HG03378 (cell line): Measurements from ENCODE around the gene DPP10.
"Not testable (repeated sequence)": the region's sequence is repeated elsewhere in the genome, so short reads cannot be mapped to it uniquely, and the experiment has no call there.

Experiments
- ATAC-seq: cut with Tn5 transposase; IDR thresholded peaks from one replicate; pipeline ENCODE4 v1.9.1; 2021; ENCODE audit warnings: mild to moderate bottlenecking, moderate library complexity; ENCODE audit not compliant: unreplicated experiment

The DPP10 gene

DNA sequence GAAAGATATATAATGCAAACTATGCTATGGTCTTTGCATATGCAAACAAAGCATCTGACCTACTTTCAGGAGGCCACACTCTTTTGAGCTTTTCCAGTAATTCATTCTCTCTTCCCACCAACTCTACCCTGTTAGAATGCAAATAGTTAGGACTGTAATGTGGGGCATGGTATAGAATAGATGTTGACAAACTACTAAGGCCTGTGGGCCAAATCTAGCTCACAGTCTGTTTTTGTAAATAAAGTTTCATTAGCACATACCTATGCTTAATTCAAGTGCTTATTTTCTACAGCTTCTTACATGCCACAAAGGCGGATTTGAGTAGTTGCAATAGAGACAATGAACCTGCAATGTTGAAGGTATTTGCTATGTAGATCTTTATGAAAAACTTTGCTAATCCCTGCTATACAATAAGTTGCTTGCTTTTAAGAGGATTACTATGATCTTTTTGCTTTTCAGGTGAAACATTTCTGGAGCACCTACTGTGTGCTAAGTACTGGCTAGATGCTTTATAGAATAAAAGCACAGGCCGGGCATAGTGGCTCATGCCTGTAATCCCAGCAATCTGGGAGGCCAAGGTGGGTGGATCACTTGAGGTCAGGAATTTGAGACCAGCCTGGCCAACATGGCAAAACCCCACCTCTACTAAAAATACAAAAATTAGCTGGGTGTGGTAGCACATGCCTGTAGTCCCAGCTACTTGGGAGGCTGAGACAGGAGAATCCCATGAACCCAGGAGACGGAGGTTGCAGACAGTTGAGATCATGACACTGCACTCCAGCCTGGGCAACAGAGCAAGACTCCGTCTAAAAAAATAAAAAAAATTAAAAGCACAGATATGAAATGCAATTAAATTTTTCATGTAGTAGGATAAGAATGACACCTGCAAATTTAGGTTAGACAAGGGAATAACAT, 267.8 kb downstream of the DPP10 start:
- no peak for ATAC-seq

DNA sequence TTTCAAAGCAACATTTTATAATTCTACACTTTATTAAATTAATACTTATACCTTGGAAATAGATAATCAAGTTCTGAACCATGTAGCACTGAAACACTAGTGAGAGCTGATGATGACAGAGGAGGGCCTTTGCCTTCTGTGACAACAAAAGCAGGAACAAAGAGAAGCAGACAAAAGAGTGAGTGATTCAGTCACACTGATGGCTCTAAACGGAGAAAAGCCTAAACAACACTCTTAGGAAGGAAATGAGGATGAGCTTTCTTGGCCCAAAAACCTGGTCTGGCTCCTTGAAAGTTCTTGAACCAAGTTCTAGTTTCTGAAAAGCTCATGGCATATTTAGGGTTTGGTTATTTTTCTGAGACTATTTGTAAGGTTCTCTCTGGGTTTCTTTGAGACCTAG, 271.9 kb downstream of the DPP10 start:
- ATAC-seq: no peak

- no peak for ATAC-seq
Measured at GRCh38 chr2:114717049-114717448, 274.6 kb downstream of the DPP10 start.

- ATAC-seq: no peak
Measured at GRCh38 chr2:114724454-114724853, 282.0 kb downstream of the DPP10 start.

DNA sequence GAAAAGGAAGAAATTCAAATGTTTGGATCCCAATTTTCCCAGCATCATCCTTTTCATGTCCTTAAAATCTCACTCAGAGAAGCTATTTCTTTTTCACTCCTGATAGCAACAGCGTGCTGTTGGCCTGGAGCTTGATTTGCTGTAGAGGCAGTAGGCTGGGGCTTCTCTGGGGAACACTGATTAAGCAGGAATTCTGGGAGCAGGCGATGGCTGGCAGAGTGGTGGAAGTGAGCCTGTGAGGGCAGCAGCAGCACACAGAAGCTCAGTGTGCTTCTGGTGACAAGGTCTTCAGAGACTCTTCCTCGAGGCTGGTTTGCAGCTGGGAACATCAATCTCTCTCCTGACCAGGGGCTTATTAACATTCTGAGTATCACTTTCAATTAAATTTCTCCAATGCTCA, 284.6 kb downstream of the DPP10 start:
- no peak for ATAC-seq

DNA sequence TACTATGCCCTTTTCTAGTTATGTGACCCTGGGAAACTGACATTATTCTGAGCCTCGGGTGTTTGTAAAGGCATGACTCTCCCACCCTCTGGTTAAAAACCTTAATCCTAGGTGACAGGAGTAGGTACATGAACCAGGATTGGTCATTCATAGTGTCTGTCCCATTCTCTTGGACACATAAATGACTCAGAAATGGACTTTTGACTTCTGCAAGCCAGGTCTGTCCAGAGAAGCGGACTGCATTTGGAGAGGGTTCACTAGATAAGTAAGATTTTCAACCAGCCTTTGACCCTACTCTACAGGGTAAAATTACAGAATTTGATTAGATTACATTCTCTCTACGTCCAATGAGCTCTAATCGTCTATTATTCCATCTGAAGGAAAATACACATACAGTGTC, 285.9 kb downstream of the DPP10 start:
- no peak for ATAC-seq

DNA sequence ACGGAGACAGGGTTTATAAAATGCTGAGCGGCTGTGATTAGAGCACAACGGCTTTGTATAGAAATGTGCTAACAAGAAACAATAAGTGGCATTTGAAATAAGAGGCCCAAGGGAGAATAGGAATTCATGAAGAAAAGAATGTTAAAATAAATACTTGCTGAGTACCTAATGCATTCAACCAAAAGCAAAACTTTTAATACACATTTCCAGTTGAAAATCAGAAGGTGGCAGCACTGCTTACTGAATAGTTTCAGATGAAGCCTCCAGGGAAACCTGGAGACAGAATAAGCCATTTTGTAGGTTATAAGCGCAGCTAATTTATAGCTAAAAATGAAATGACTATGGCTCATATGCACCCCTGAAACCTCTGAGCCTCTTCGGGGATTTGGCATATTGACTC, 286.6 kb downstream of the DPP10 start:
- ATAC-seq: no peak

GRCh38 chr2:114735126-114735525, 292.7 kb downstream of the DPP10 start:
- no peak for ATAC-seq

DNA sequence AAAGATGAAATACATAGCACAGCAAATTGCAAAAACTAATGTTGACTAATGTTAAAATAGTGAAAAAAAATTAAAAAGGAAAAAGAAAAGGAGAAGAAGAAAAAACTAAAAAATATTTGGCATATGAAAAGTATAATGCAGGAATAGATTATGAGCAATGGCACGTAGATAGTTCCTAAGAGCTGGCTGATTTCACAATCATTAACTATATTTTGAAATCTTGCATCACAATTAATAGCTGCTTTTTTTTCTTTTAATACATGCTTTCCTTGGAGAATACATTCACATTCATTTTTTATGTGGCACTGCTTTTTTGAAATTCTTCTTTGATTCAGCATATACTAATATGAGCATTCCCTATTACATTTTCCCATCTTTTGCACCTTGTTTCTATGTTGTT, 299.8 kb downstream of the DPP10 start:
- no peak for ATAC-seq

DNA sequence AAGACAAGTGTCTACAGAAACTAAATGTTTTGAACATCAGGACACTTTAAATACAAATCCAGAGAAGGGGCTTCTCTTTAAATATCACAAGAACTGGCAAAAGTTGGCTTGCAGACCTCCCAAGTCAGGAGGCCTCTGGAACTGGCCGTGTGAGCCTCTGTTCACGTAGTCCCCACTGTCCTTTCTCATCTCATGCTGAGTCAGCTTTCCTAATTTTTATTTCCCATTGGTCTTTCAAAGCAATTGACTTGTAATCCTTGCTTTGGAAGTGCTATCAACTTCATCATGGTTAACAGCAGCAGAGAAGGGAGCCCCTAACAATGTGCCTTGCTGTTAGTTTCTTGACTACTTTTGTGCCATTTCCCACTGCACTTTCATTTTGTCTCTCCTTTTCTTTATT, 303.3 kb downstream of the DPP10 start:
- ATAC-seq: no peak

GRCh38 chr2:114748175-114748574, 305.7 kb downstream of the DPP10 start:
- ATAC-seq: not testable (repeated sequence)

- ATAC-seq: no peak
Measured at GRCh38 chr2:114752425-114752824, 310.0 kb downstream of the DPP10 start.

GRCh38 chr2:114753145-114753544, 310.7 kb downstream of the DPP10 start:
- ATAC-seq: no peak

DNA sequence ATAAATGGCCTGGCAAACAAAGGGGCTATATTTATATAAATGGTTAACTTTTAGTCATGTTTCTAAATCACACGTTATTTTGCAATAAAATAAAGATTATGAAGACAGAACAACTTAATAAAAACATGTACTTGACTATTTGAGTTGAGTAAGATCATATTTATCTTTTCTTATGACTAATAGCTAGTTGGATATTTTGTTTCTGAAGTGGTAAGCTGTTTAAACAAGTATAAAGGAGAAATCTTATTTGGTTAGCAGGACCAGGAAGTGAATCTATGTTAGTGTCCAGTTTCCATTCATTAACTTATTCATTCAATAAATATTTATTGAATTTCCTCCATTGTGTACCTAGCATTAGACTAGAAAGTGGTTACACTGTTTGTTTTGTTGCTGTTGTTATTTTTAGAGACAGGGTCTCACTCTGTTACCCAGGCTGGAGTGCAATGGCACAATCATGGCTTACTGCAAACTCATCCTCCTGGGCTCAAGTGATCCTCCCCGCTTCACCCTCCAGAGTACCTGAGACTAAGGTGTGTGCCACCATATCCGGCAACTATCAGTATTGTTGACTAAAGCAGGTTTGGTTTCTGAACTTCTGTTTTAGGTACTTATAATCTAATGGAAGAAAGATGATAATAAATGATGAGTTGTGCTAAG, 312.6 kb downstream of the DPP10 start:
- ATAC-seq: no peak

DNA sequence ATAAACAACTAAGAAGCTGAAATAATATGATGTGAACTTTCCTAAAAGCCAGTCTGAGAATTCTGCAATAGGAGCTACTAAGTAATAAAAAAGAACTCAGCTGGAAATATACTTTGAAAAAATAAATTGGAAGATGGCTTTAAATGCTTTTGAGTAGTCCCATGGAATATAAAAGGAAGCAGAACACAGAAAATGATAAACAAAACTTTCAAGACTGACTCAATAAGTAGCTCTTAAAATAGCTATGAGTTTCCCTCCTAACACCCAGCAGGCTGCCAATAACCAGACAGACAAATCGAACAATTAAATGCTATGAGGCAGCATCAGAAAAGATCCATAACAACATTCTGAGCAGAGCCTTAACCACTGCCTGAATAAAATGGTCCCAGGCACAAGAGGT, 319.9 kb downstream of the DPP10 start:
- no peak for ATAC-seq

DNA sequence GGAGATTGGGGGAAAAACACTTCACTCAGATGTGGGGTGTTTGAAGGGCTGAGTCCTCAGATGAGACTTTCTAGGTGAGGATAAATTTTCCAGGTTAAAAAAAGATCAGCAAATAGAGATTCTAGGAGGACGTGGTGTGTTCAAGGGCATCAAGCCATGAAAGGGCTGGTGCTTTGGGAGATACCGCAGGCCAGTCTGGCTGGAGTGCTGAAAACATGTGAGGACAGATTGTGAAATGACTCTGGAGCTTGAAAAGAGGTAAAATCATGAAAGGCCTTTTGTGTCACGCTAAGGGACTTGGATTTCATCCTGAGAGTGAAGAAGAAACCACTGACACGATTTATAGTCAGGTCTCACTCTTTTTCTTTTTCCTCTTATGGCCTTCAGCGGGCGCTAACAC, 320.5 kb downstream of the DPP10 start:
- no peak for ATAC-seq

- no peak for ATAC-seq
Measured at GRCh38 chr2:114769110-114769509, 326.7 kb downstream of the DPP10 start.

- no peak for ATAC-seq
Measured at GRCh38 chr2:114769991-114770390, 327.6 kb downstream of the DPP10 start.

DNA sequence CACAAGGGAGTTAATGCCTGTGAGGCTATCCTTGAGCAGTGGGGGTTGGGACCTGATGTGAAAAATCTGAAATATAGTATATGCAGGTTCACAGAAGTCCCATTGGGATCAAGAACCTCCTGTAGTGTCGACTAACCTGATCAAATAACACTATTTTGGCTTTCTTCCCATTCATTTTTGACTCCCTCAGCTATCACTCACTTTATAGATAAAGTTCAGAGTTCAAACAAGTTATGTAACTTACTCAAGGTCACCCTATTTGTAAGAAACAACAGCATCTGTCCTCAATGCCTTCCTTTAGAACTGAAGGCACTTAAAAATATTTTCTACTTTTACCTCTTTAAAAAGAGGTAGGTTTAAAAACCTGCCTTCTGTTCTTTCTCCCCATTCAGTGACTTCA, 341.6 kb downstream of the DPP10 start:
- no peak for ATAC-seq

DNA sequence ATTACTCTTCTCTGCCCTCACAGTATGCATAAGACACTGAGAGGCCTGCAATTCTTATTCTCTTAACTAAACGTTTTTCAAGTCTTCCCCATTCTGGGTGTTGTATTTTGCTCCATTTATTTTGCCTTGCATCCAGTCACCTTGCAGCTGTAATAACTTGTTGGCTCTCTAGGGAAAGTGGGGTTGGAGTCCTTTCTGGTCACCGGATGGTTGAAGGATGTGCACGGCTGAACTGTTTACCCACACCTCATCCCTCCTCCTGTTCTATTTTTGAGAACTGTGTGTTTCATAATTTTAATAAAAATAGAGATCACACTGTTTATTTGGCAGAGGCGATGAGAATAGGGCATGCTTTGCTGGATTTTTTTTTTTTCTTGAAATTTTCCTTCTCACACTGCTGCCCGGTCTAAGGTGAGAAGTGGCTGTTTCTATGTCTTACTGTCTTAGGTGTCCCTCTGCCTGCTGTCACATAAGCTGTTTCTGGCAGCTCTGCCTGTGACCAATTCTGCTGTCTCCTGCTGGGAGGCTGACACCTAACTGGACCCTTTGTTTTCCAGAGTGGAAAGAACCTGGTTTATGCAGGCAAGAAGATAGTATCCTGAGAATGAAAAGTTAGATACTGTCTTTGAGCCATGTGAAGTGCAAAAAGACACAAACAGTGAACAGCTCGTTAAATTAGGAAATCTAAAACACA, 342.6 kb downstream of the DPP10 start:
- no peak for ATAC-seq

GRCh38 chr2:114786901-114787300, 344.5 kb downstream of the DPP10 start:
- no peak for ATAC-seq

GRCh38 chr2:114787486-114787885, 345.0 kb downstream of the DPP10 start:
- ATAC-seq: no peak
